Measurements from ENCODE around the gene ACAD10.
"Not testable (repeated sequence)": the region's sequence is repeated elsewhere in the genome, so short reads cannot be mapped to it uniquely, and the experiment has no call there.

The ACAD10 gene

GRCh38 chr12:111686574-111687105, 787 bp downstream of the ACAD10 start:
- DNase-seq (ENCODE audit: low read depth in 3 of 3, low spot score in 1 of 3): no peak

GRCh38 chr12:111687255-111687654, 1.4 kb downstream of the ACAD10 start:
- DNase-seq (ENCODE audit: low read depth in 3 of 3, low spot score in 1 of 3): no peak

GRCh38 chr12:111687952-111688351, 2.1 kb downstream of the ACAD10 start:
- DNase-seq (ENCODE audit: low read depth in 3 of 3, low spot score in 1 of 3): no peak

GRCh38 chr12:111691262-111691661, 5.4 kb downstream of the ACAD10 start:
- DNase-seq (ENCODE audit: low read depth in 3 of 3, low spot score in 1 of 3): no peak

GRCh38 chr12:111692575-111693210, 6.8 kb downstream of the ACAD10 start:
- no peak for DNase-seq (ENCODE audit: low read depth in 3 of 3, low spot score in 1 of 3)

GRCh38 chr12:111693818-111694217, 8.0 kb downstream of the ACAD10 start:
- no peak for DNase-seq (ENCODE audit: low read depth in 3 of 3, low spot score in 1 of 3)

- no peak for DNase-seq (ENCODE audit: low read depth in 3 of 3, low spot score in 1 of 3)
Observed at GRCh38 chr12:111699962-111700361, 14.1 kb downstream of the ACAD10 start.

- no peak for DNase-seq (ENCODE audit: low read depth in 3 of 3, low spot score in 1 of 3)
Observed at GRCh38 chr12:111705672-111706071, 19.8 kb downstream of the ACAD10 start.

GRCh38 chr12:111706145-111706544, 20.3 kb downstream of the ACAD10 start:
- DNase-seq (ENCODE audit: low read depth in 3 of 3, low spot score in 1 of 3): no peak

GRCh38 chr12:111715279-111715678, 29.4 kb downstream of the ACAD10 start:
- DNase-seq (ENCODE audit: low read depth in 3 of 3, low spot score in 1 of 3): no peak

- not testable (repeated sequence) for DNase-seq (ENCODE audit: low read depth in 3 of 3, low spot score in 1 of 3)
Observed at GRCh38 chr12:111719316-111719715, 33.5 kb downstream of the ACAD10 start.

- no peak for DNase-seq (ENCODE audit: low read depth in 3 of 3, low spot score in 1 of 3)
Observed at GRCh38 chr12:111720457-111720856, 34.6 kb downstream of the ACAD10 start.

- DNase-seq (ENCODE audit: low read depth in 3 of 3, low spot score in 1 of 3): not testable (repeated sequence)
Observed at GRCh38 chr12:111723646-111724360, 38.0 kb downstream of the ACAD10 start.

GRCh38 chr12:111728795-111729194, 42.9 kb downstream of the ACAD10 start:
- DNase-seq (ENCODE audit: low read depth in 3 of 3, low spot score in 1 of 3): no peak

- no peak for DNase-seq (ENCODE audit: low read depth in 3 of 3, low spot score in 1 of 3)
Observed at GRCh38 chr12:111730420-111730819, 44.6 kb downstream of the ACAD10 start.

- DNase-seq (ENCODE audit: low read depth in 3 of 3, low spot score in 1 of 3): no peak
Observed at GRCh38 chr12:111732786-111733185, 46.9 kb downstream of the ACAD10 start.

- no peak for DNase-seq (ENCODE audit: low read depth in 3 of 3, low spot score in 1 of 3)
Observed at GRCh38 chr12:111733340-111733915, 47.6 kb downstream of the ACAD10 start.

- DNase-seq (ENCODE audit: low read depth in 3 of 3, low spot score in 1 of 3): not testable (repeated sequence)
Observed at GRCh38 chr12:111739524-111739923, 53.7 kb downstream of the ACAD10 start.

GRCh38 chr12:111741235-111741812, 55.5 kb downstream of the ACAD10 start:
- no peak for DNase-seq (ENCODE audit: low read depth in 3 of 3, low spot score in 1 of 3)

- no peak for DNase-seq (ENCODE audit: low read depth in 3 of 3, low spot score in 1 of 3)
Observed at GRCh38 chr12:111745211-111745610, 59.4 kb downstream of the ACAD10 start.

- no peak for DNase-seq (ENCODE audit: low read depth in 3 of 3, low spot score in 1 of 3)
Observed at GRCh38 chr12:111747333-111747732, 61.5 kb downstream of the ACAD10 start.

- DNase-seq (ENCODE audit: low read depth in 3 of 3, low spot score in 1 of 3): no peak
Observed at GRCh38 chr12:111748151-111748672, 62.4 kb downstream of the ACAD10 start.

Data from stimulated activated CD4-positive, alpha-beta T cell treated with anti-CD3 and anti-CD28 coated beads, TNF-alpha, amount 100 ng/mL, for 1 hour (primary cell).